ENCODE results near the gene NFATC3. TPM values are rescaled to one million over a fixed set of nuclear protein-coding genes. Genes with fewer than 3 reads are reported as not detected.

NFATC3 gene
- total and polyA plus RNA-seq, 2 of the 8 experiments (the other 6 are each of a cell fraction or from before 2014, with no cell fraction given): 17.6 to 34.5 TPM

DNA sequence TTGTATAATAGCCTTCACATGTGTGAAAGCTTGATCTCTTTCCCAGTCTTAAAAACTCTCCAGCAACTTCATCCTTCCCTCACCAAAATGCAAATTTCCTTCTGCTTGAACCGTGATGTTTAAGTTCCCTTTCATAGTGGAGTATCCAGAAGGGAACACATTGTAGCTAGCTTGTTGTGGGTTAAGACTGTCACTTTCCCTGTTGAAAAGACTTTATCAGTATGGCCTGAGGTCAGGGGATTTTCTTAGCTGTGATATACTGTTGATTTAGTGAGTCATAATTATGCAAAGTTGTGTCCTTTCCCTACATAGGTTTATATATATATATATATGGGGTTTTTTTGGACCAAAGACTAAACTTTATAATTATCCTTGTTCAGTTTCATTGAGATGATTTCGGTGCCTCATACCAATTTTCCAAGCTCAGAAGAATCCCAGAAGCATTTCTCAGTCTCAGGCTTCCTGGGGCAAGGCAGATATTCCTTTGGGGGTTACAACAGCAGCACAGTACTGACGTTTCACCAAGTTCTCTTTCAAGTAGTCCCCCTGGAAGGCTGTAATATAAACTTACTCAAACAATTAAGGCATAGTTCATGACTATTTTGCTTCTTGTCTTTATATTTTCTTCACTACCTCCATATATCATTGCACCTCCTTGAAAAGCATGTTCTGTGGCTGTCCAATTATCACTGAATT is 115.1 kb downstream of the NFATC3 start:
- no peak overlapping the region for H3K56ac ChIP-seq (replicated peaks; ENCODE audit: insufficient read length, low read depth, low read length)
- H3K27ac ChIP-seq (ENCODE audit: low read depth, low read length): no peak overlapping the region
- H3K9ac ChIP-seq (replicated peaks in 1 of 4; ENCODE audit: extremely low read depth in 1 of 4, low read depth in 3 of 4, low read length in 3 of 4): no peak overlapping the region
- H2BK12ac ChIP-seq (ENCODE audit: low read depth, low read length): no peak overlapping the region
- H3K14ac ChIP-seq (ENCODE audit: insufficient read length): no peak overlapping the region
- no peak overlapping the region for H2BK120ac ChIP-seq (replicated peaks; ENCODE audit: low read depth, low read length)
- TF ChIP-seq ASH2L (IDR thresholded peaks at IDR 0.05; ENCODE audit: low read length): no peak
- no peak overlapping the region for H3K4me3 ChIP-seq (ENCODE audit: extremely low read depth in 1 of 4, insufficient read depth in 2 of 4, low read depth in 3 of 4, low read length in 4 of 4)
- no peaks in the 10 kb centered on the region for H3K23me2 ChIP-seq (ENCODE audit: low read depth, low read length)
- H4K5ac ChIP-seq (ENCODE audit: insufficient read length, low read depth, low read length): no peak overlapping the region
- H2AFZ ChIP-seq (ENCODE audit: low read length): no peak overlapping the region
- H3K36me3 ChIP-seq (ENCODE audit: control insufficient read depth in 2 of 4, insufficient read depth in 4 of 4, low read length in 3 of 4): no peaks in the 10 kb centered on the region
- H3K79me1 ChIP-seq (ENCODE audit: low read depth, low read length): no peaks in the 10 kb centered on the region
- H2BK15ac ChIP-seq (ENCODE audit: low read length): no peak overlapping the region
- no peak for FAIRE-seq
- no peaks in the 10 kb centered on the region for H3K4me1 ChIP-seq (replicated peaks in 1 of 4; ENCODE audit: control insufficient read depth in 3 of 4, insufficient read depth in 4 of 4, low read length in 3 of 4)
- no peak overlapping the region for H2BK20ac ChIP-seq (ENCODE audit: low read length)
- ChIA-PET POLR2A (ENCODE audit: partially characterized antibody) (interaction anchor here (1.6 kb wide), 1 partner anchor 28 kb away, joined by 3 read pairs; no protein-coding TSS in a partner anchor), CTCF (ENCODE audit: partially characterized antibody) (interaction anchor here (0.7 to 2.4 kb wide), 6 partner anchors 13 to 138 kb away, joined by 3 to 15 read pairs (median 4); no protein-coding TSS in a partner anchor)
- H4K91ac ChIP-seq (replicated peaks; ENCODE audit: insufficient read length, low read length): no peak overlapping the region
- H3K23ac ChIP-seq (ENCODE audit: insufficient read length): no peak overlapping the region
- no peaks in the 10 kb centered on the region for H4K20me1 ChIP-seq (replicated peaks in 1 of 2; ENCODE audit: control insufficient read depth in 1 of 2, insufficient read depth in 2 of 2, low read length in 2 of 2)
- no peaks in the 10 kb centered on the region for H3K9me3 ChIP-seq (ENCODE audit: insufficient read depth in 2 of 2, low read depth in 1 of 2, low read length in 1 of 2)
- no peak overlapping the region for H3K4ac ChIP-seq (replicated peaks; ENCODE audit: insufficient read length, low read depth, low read length)
- no peak overlapping the region for H3K4me2 ChIP-seq (ENCODE audit: insufficient read depth in 1 of 2, low read depth in 2 of 2, low read length in 2 of 2)
- no peak overlapping the region for H2AK5ac ChIP-seq (ENCODE audit: low read depth, low read length)
- 84% methylated on average over 3 of the region's 3 CpGs; no CpG with 5 or more reads in 1 of the 2 experiments for WGBS, 2 experiments (ENCODE audit: extremely low coverage in 1 of 2, insufficient coverage in 1 of 2, insufficient read length in 1 of 2, insufficient replicate concordance in 2 of 2, low coverage in 1 of 2, low lambda C conversion rate in 2 of 2, missing lambda C conversion rate in 1 of 2)
- no peak overlapping the region for H3K18ac ChIP-seq (ENCODE audit: extremely low read depth, low read length)
- no peaks in the 10 kb centered on the region for H3K27me3 ChIP-seq (replicated peaks in 1 of 4; ENCODE audit: control insufficient read depth in 3 of 4, extremely low read depth in 1 of 4, insufficient read depth in 3 of 4, low read length in 3 of 4)
- H3K79me2 ChIP-seq (ENCODE audit: control insufficient read depth in 1 of 2, insufficient read depth in 2 of 2, low read length in 2 of 2): no peaks in the 10 kb centered on the region
- no peak overlapping the region for H2BK5ac ChIP-seq (ENCODE audit: low read depth, low read length)
- no peak overlapping the region for H4K8ac ChIP-seq (ENCODE audit: extremely low read depth, insufficient read depth, low read length)
- no peak for DNase-seq (ENCODE audit: low read depth in 1 of 2, low spot score in 2 of 2)

Data from H1 (cell line).